ENCODE data around the gene P3H4. TPM values are rescaled to one million over a fixed set of nuclear protein-coding genes. Genes with fewer than 3 reads are reported as not detected.

The P3H4 gene
- total RNA-seq = 44.1 and 49.2 TPM in 2 replicates

GRCh38 chr17:41811549-41812380 is at the start of gene P3H4:
Gene P3H4 (minus strand): TSS chr17:41811949. CDS start chr17:41811915, 34 bp downstream.

GRCh38 chr17:41837761-41838538 is 26.2 kb upstream of the P3H4 start, which contains the start of gene KLHL10:
Gene KLHL10 (plus strand): TSS chr17:41837825. CDS start chr17:41837933, 108 bp downstream.

DNA sequence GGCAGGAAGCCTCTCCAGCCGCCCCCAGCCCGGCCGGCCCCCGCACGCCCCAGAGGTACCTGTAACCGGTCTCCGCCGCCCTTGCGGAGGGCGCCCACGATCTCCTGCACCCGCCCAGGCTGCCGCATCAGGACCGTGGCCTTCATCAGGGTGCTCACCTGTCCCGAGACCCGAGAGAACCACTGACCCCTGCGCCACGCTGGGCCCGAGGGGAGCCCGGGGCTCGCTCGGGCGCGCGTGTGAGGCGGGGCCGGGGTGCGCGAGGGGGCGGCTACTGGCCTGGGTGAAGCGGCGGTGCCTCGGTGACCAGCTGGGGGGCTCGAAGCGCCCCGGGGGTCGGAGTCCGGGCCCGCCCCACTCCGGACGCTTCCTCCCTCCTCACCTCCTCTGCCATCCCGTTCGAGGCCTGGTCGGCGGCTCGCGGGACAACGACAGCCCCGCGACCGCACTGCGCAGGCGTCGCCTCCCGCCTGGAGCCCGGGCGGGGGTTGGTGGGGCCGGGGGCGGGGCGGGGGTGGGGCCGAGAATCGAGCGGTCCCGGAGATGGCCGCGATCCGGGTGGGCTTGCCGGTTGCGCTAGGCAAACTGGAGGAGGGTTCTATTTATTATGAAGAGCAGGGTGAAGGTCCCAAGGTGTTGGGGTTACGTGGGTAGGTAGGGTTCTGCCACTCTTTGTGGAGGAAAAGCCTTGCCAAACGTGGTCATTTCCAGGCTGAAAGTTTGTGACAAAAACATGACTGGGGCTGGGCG is 24.2 kb upstream of the P3H4 start, which contains the start of gene NT5C3B:
NT5C3B (minus strand) TSS at position 433 of the 750 bp plus-strand sequence; CDS start at position 394, 39 bp downstream.

DNA sequence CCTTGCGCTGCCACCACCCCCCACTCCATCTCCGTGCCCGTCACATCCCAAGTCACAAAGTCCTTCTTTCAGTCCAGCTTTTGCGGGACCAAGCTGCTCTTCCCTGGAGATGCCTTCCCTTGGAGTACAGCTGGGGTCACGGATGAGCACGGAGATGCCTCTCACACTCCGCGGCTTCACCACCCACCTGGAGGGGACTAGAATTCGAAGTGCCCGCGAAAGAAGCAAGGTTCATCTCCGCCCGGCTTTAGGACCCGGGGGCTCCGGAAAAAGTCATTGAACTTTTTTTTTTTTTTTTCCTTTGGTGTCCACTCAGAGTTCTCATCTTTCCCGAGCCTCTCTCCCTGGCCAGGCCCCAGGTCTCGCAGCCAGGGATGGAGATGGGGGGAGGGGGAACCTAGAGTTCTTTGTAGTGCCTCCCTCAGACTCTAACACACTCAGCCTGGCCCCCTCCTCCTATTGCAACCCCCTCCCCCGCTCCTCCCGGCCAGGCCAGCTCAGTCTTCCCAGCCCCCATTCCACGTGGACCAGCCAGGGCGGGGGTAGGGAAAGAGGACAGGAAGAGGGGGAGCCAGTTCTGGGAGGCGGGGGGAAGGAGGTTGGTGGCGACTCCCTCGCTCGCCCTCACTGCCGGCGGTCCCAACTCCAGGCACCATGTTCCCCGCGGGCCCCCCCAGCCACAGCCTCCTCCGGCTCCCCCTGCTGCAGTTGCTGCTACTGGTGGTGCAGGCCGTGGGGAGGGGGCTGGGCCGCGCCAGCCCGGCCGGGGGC is 817 bp upstream of the P3H4 start, which contains the start of gene FKBP10:
FKBP10 (plus strand) TSS at position 624 of the 771 bp plus-strand sequence; CDS start at position 655, 31 bp downstream.

DNA sequence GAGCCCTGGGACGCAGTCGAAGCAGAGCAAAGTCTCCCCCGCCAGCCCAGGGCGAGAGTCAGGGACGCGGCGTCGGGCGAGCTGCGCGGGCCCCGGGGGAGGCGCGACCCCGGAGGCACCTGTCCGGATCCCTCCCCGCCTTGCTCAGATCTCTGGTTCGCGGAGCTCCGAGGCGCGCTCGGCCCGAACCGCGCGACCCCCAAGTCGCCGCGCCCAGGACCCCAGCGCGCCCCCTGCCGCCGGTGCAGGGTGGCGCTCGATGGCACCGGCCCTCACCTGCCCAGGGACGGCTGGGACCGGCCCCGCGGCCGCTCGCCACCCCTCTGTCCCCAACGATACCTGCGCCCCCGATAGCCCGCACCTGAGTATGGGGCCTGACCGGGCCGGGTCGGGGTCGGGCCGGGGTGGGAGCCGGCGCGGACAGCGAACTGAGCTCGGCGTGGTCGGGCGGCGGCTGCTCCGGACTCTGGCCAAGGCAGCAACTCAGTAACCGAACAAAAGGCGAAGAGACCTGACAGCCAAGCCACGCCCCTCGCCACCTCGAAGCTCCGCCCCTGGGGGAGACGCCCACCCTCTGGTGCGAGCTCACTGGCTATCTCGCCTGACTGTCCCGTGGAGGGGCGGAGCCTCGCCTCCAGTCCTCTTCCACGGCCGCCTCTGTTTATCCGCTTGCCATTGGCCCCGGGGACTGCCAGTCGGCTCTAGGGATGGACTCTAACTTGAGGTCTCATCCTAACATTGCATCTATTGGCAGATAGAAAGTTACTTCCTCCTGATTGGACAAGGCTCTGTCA is 25.3 kb downstream of the P3H4 start, which contains the start of gene JUP:
JUP (minus strand) TSS at position 485 of the 794 bp plus-strand sequence. CDS start 14,857 bp downstream, outside the sequence.

Other genes with a start within 250 kb of the P3H4 start
- gene KRT9, start 239.9 kb downstream of the P3H4 start, total RNA-seq = not detected in 2 replicates
- gene KRT14, start 225.1 kb downstream of the P3H4 start, total RNA-seq = 0.16 and 1.0 TPM in 2 replicates
- gene KRT16, start 199.2 kb downstream of the P3H4 start, total RNA-seq = 1.9 and 13.0 TPM in 2 replicates
- gene KRT17, start 187.4 kb downstream of the P3H4 start, total RNA-seq = 4.9 and 35.8 TPM in 2 replicates
- 76.3 and 112 TPM in 2 replicates for gene EIF1, start 123.1 kb downstream of the P3H4 start, total RNA-seq
- gene GAST, start 99.6 kb downstream of the P3H4 start, total RNA-seq = not detected in 2 replicates
- gene HAP1, start 77.3 kb downstream of the P3H4 start, total RNA-seq = under 0.01 and 0.26 TPM in 2 replicates
- 3.0 and 9.5 TPM in 2 replicates for gene JUP, start 25.2 kb downstream of the P3H4 start, total RNA-seq
- gene FKBP10, start 1.1 kb upstream of the P3H4 start, total RNA-seq = 276 and 499 TPM in 2 replicates
- gene NT5C3B, start 24.3 kb upstream of the P3H4 start, total RNA-seq = 73.0 and 90.5 TPM in 2 replicates
- 0.16 and 0.17 TPM in 2 replicates for gene KLHL10, start 25.9 kb upstream of the P3H4 start, total RNA-seq
- 19.5 TPM in 2 replicates for gene KLHL11, start 53.5 kb upstream of the P3H4 start, total RNA-seq
- 107 and 119 TPM in 2 replicates for gene ACLY, start 107.0 kb upstream of the P3H4 start, total RNA-seq
- gene ODAD4, start 118.7 kb upstream of the P3H4 start, total RNA-seq = 0.26 and 1.1 TPM in 2 replicates
- 53.4 and 62.3 TPM in 2 replicates for gene CNP, start 154.8 kb upstream of the P3H4 start, total RNA-seq
- gene DNAJC7, start 205.5 kb upstream of the P3H4 start, total RNA-seq = 71.2 and 91.3 TPM in 2 replicates
- gene NKIRAS2, start 208.1 kb upstream of the P3H4 start, total RNA-seq = 9.7 and 13.4 TPM in 2 replicates
- 0.32 and 0.34 TPM in 2 replicates for gene C17orf113, start 238.7 kb upstream of the P3H4 start, total RNA-seq

Measured in bronchial smooth muscle cell (primary cell).